Stimulated activated CD8-positive, alpha-beta memory T cell treated with anti-CD3 and anti-CD28 coated beads, Interleukin-12 subunit alpha, Interleukin-12 subunit beta, amount 100 ng/mL, for 4 hours (primary cell): ENCODE data around the gene GRIA1.

Source experiments
- DNase-seq: peaks from one replicate; pipeline ENCODE4 v3.0.0-alpha.2; 2020; ENCODE audit warnings: low read depth

GRIA1 gene

GRCh38 chr5:153613144-153613543 is 122.7 kb downstream of the GRIA1 start:
- no peak for DNase-seq

GRCh38 chr5:153613672-153614071 is 123.2 kb downstream of the GRIA1 start:
- DNase-seq = no peak

GRCh38 chr5:153617190-153617589 is 126.7 kb downstream of the GRIA1 start:
- no peak for DNase-seq

DNA sequence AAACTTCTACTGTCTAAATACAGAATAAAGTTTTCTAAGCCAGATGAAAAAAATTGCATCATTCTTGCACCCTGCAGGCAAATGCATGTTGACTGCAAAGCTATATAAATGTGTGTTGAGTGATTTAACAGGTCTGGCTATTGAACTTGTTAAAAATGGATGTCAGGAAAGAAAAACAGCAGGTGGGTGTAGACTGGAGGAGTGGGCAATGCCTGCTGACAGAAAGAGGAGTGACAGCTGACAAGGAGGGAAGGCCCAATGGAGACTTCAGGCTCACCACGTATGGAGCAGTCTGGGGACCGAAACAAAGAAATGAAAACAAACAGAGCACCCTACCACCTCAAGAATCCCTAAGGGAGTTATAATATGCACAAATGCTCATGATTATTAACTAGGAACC is 127.8 kb downstream of the GRIA1 start:
- DNase-seq = no peak

DNA sequence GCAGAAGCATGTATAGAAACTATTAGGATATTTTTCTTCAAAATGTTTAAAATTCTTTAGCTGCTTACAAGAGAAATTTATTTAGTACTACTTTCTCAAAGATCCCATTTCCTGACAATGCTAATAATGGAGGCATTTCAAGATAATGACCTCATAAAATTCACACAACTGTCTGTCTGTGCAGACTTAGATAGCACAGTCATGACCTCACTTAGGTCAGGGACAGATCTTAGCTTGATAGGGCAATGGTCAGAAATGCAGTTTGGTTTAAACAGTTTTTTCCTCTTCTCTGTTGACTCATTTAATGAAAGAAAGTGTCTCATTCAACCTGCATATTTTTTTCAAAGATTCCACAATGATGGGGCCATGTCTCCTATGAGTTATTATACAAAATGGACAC is 128.4 kb downstream of the GRIA1 start:
- DNase-seq = no peak

GRCh38 chr5:153619771-153620170 is 129.3 kb downstream of the GRIA1 start:
- DNase-seq = no peak

DNA sequence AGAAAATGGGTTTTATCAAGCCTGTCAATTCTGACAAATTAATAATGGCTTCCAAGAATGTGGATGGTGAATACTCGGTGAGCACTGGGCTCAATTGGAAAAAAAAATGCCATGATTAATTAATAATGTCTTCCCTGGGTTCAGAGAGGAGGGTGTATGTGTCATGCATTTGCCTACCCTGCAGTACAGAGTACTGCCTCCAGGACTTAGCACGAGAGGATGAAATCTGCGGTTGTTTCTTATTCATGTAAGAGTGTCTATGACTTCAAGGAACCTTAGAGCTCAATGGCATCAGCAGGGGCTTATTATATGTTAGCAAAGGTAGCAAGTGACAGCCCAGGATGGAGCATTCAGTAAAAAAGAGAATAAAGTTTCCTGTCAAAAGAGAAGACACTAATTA is 132.7 kb downstream of the GRIA1 start:
- no peak for DNase-seq

- no peak for DNase-seq
These were observed 133.4 kb downstream of the GRIA1 start for GRCh38 chr5:153623751-153624450.

DNA sequence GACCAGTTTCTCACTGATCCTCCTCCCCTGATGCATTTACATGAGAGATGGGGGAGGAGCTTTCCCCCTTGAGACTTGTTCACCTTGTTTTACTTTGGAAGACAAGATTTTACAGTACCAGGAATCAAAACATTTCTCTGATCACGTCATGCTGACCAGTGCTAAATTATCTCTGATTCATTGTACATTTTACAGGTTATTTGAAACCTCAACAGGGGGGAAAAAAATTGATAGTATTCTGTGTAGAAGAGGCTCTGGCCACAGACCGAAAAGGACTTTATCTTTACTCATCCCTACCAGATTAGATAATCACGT is 133.9 kb downstream of the GRIA1 start:
- no peak for DNase-seq

DNA sequence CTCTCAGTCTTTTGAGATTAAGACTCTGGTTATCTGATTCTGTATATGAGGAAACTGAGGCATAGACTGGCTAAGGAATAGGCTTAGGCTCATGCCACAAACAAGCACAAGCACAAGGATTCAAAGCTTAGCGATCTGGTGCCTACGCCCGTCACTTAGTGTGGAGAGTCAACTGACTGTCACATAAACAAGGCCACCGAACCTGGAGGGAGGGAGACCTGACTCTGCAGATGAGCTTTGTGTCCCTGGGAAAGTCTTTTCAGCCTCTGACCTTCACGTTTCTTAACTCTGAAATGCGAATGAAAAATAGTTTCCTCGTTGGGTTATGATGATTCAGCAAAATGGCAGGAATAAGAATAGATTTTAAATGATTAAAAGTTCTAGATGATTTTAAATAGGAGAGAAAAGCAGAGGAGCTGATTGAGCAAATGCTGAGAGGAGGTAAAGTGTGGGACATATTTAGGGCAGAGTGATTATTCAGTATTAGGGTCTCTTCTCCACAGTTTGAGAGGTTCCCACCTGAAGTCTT is 135.4 kb downstream of the GRIA1 start:
- no peak for DNase-seq

- DNase-seq = no peak
These were observed 136.4 kb downstream of the GRIA1 start for GRCh38 chr5:153626836-153627235.

DNA sequence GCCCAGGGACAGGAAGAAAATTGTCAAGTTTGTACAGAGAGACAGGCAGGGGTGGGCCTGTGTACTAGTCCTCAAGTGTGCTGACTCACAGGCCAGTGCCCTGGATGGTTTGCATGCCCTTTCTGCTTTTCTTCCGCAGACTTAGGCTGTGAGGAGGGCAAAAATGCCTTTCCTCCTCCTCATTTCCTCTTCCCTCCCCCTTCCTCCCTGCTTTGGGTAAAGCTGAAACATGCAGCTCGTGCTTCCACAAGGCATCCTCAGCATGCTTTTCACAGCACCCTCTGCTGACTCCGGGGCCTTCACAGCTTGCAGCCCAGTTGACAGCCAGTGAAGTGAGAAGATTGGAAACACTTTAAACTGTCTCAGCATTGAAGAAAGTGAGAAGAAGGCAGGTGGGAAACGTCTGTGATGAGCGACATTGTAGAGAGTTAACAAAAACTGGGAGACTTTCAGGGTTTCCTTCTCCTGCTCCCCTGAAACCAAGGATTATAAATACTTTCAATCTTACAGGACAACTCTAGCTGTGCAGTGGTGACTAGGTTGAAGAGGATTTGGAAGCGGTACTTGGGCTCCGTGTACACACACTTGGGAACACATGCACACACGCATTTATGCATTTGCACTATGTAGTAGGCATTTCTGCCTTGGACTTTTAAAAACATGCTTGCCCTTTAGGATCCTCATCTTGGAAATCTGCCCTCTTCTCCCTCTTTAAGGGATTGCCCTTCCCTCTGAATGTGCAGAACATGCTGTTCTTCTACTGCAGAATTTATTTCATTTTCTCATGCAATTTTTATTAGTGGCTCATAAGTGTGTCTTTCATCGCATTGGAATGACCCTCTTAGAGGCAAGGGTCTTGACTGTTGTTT is 138.8 kb downstream of the GRIA1 start:
- no peak for DNase-seq

- DNase-seq = no peak
These were observed 140.1 kb downstream of the GRIA1 start for GRCh38 chr5:153630546-153630945.

DNA sequence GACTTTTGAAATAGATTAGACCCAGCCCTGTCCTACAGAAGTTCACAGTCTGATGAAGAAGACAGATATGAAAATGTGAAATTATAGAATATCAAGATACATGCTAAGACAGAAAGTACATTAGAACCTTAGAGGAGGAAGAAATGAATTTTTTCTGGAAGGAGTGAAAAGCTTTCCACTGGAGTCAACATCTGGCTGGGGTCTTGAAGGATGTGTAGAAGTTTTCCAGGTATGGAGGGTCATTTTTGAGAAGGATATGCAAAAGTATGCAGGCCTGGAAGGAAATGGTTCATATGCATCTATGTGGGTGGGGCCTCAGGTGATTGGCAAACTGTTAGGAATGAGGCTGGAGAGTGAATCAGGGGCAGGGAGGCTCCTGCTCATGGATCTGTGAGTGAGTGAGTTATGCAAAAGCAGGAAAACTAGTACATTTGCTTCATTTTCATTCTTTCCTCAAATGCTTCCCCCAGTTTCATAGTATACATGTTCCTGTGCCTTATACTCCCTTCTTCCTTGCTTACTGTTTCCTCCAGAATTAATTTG is 142.3 kb downstream of the GRIA1 start:
- no peak for DNase-seq

DNA sequence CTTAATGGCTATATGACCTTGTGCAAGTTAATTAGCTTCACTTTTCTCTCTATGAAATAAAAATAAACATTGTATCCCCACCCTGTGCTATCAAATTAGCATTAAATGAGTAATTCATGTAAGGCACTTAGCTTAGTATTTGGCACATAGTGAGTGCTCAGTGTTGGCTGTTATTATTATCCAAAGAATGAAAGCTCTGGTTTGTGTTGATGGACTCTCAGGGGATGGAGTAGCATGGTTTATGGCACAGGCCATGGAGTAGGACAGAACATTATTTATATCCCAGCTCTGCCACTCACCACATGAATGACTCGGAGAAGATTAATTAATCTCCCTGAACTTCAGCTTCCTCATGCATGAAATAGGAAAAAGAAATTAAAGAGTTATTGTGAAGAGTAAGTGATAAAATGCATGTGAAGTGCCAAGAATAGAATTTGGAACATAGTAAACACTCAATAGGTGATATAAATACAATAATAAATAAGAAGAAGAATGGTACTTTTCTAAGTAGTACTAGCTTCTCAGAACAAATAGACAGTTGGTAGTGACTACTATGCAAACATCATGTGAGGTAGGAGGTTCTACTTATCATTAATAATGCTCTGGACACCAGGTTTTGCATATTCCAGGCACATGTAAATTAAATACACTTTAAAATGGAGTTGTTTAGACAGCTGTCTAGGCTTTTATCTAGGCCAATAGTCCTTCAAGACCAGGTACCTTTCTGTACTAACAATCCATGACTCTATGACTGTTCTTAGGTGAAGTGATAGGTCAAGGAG is 146.4 kb downstream of the GRIA1 start:
- no peak for DNase-seq

- no peak for DNase-seq
These were observed 149.8 kb downstream of the GRIA1 start for GRCh38 chr5:153640293-153640692.

- DNase-seq = no peak
These were observed 150.8 kb downstream of the GRIA1 start for GRCh38 chr5:153641183-153641688.

DNA sequence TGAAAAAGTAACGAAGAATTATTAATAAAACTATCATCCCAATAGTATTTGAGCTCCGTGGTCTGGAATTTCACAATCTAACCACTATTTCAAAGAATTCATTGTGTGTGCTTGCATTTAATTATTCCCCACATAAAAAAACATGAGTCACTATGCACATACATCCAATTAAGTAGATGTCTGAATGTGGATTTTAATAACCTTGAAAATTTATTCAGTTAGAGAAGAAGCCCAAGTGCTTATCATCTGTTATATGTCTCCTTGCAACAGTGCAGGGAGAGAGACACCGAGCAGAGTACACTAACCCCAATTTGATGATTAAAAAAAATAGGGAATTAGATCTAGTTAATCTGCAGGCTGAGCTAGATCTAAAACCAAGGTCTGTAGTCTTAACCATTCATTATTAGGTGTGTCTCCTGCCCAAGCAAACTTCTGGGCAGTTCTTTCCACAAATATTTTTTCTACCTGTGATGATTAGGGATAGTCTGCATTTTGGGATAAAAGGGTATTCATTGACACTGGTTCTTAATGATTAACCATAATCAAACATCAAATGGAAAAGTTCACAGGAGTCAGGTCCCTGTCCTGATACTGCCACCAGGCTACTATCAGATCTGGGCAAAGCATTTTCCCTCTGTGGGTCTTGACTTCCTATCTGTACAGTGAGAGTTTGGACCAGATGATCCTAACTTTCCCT is 164.2 kb downstream of the GRIA1 start:
- no peak for DNase-seq

DNA sequence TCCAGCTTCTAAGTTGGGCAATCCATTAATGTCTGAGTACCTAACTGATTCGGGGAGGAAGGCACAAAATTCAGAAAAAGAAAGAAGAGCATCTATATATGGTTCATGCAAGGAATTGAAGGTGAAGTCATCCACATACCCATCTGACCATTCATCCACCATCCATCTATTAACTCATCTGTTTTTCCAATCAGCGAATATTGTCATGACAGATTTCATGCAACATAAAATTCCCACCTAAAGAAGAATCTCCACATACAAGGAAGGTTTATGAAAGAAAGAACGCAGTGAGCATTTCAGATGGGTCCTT is 164.7 kb downstream of the GRIA1 start:
- DNase-seq = no peak

DNA sequence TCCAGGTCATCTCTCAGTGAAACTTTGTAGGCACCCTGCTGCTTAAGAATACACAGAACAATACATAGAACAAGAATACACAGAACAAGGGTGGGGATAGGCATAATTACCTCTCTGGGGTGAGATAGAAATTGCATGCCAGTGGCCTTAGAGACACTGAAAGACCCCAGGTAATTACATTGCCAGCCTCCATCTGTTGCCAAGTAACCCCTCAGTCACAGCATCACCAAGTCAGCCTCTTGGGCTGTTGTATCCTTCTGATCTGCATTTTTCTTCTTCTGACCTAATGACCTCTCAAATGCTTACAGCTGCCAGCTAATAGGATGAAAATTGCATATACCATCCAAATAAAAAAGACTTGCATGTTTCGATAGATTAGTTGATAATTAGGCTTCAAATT is 167.7 kb downstream of the GRIA1 start:
- no peak for DNase-seq

GRCh38 chr5:153658606-153659005 is 168.1 kb downstream of the GRIA1 start:
- DNase-seq = no peak
